NCI-H1092 treated with DMSO at 0.1 percent for 48 hours (cell line): ENCODE results near the gene SEC16A.
"Not testable (repeated sequence)": the region's sequence is repeated elsewhere in the genome, so short reads cannot be mapped to it uniquely, and the experiment has no call there.

Experiments used
- DNase-seq: peaks from one replicate; lab custom pipeline; 2025; lab: John Stamatoyannopoulos, UW

The SEC16A gene

GRCh38 chr9:136438548-136439480, 44.0 kb downstream of the SEC16A start:
- no peak for DNase-seq

- DNase-seq: no peak
These were observed 44.8 kb downstream of the SEC16A start for GRCh38 chr9:136437839-136438547.

DNA sequence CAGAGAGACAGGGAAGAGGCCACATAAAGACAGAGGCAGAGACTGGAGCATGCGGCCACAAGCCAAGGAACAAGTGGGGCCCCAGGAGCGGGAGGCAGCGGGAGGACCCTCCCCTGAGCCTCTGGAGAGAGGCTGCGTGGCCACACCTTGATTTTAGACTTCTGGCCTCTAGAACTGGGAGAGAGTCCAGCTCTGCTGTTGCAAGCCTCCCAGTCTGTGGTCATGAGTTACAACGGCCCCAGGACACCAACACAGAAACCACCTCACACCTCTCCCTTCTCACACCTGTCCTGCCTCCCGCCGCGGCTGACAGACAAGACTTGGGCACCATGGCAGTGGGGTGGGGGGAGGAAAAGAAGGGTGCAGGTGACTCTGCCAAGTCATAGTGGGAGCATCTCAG, 45.4 kb downstream of the SEC16A start:
- no peak for DNase-seq

DNA sequence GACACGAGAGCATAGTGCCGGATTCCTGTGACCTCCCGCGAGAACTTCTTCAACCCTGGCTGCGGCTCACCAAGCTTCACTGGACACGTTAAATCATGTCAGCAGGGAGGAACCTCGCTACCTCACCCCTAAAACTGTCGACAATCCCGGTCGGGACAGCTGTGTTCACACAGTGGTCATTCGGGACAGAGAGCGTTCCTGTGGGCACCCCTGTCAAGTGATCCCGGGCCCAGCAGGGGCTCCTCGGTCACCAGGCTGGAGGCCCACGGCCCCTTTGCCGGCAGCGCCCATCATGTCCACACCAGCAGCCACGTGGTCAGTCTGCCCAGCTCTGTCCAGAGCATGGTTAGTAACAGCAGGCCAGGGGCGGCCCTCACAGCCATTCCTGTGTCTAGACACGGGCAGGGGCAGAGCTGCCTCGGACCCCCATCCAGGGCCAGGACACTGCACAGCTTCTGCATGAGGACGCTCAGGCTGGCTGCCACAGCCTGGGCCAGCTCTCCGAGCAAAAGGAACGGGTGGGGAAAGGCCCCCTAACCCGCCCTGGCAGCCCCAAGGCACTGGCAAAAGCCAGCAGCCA, 46.7 kb downstream of the SEC16A start:
- no peak for DNase-seq

DNA sequence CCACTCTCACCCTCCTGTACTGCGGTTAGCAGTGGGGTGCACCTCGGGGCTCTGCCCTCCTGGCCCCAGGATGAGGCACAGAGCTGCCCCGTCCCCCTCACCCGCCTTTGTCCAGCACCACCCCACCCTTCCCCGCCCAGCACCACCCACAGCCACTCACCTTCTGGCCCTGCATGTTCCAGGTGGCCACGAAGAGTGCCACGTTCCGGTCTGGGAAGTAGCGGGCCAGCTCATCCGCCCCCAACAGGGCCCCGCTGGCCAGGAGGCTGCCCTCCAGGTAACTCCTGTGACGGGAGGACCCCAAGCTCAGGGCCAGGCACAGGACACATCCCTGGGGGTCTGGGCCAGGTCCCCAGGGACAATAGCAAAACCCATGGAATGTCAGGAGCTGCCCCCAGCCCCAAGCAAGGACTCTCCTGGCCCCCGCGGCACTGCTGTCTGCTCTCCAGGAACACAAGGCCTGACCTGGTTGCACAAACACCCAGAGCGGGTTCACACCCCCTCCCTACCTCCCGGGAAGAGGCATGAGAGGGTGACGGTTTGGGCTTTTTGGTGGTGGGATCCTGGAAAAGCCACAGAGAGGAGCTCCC, 48.2 kb downstream of the SEC16A start:
- DNase-seq: no peak

GRCh38 chr9:136433849-136434579, 48.8 kb downstream of the SEC16A start:
- DNase-seq: no peak

DNA sequence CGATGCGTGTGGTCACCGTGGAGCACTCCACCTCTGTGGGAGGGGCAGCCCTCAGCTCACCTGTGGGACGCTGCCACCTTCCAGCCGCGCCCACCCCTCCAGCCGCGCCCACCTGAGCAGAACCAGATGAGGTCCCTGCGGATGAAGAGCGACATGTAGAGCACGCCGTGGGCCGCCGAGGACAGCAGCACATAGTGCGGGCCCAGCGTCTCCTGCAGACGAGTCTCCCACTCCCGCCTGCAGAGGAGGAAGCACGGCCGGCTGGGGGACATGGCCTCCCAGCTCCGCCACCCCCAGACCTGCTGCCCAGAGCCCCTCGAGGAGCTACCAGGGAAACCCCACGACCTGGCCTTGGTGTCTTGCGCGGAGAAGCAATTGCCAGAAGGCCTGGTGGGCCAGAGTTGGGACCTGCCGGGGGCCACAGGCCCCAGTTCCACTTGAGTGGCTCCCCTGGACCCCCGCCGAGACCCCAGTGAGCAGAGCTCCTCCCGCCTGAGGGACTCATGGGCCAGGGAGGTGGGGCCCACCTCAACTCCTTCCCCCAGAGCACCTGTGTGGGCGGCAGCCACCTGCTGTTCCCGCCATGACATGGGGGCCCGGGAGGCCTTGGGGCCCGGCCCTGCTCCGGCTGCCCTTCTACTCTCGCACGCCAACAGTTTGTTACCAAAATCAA, 49.7 kb downstream of the SEC16A start:
- no peak for DNase-seq

- DNase-seq: no peak
These were observed 50.2 kb downstream of the SEC16A start for GRCh38 chr9:136432591-136432990.

GRCh38 chr9:136431782-136432350, 51.0 kb downstream of the SEC16A start:
- DNase-seq: no peak

DNA sequence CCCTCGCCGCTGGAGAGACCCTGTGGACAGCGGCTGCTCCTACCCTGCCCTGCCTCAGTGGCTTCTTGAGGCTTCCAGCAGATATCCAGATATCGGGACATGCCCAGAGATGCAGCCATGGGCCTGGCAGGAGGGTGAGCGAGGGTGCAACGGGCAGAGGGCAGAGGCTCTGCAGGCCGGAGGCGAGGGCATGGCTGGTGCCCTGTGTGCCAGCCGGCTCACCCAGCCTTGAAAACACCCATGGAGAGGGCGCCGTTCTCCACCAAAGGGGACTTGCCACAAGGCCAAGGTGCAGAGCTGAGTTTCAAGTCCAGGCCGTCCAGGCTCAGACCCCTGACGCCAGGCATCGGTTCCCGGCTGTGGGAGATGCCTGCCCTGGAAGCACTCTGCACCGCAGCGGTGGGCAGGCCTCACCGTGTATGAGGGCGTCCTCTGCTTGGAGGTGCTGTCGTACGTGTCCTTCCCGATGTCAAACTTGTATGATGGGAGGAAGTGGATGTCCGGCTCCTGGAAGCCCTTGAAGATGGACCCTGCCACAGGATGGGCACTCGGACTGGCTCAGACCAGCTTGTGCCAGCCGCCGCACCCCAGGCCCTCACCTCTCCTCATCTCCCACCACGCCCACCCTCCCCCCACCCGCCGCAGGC, 52.1 kb downstream of the SEC16A start:
- no peak for DNase-seq

DNA sequence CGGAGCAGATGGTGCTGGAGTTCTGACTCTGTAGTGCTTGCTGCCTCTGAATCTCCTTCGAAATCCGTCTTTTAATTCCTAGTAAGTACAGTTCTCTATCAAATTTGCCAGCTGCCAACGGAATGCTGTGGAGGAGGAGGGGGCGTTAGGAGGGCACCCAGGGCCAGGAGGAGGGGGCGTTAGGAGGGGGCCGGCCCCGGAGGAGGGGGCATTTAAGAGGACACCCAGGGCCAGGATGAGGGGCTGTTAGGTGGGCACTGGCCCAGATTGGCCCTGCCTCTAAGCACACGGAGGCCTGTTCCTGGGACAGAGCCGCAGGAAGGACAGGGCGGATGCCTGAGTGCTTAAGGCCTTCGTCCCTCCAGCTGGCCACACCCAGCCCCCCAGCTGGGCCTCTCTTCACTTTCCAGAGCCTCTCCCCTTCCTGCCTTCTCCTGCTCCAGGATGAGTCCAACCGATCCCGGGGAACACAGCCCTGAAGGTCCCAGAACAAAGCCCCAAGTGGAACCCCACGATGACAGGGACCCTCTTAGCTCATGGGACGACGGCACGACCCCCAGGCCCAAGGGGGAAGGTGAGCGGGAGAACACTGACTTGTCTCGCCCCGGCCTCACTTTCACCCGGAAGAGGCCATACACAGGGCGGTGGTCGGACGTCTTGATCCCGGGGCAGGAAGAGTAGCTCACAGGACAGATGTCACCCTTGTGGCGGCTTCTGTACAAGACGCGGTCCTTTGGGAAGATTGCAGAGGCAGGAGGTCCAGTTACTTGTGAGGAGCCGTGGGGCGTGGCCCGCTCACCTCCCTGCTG, 53.0 kb downstream of the SEC16A start:
- DNase-seq: no peak

DNA sequence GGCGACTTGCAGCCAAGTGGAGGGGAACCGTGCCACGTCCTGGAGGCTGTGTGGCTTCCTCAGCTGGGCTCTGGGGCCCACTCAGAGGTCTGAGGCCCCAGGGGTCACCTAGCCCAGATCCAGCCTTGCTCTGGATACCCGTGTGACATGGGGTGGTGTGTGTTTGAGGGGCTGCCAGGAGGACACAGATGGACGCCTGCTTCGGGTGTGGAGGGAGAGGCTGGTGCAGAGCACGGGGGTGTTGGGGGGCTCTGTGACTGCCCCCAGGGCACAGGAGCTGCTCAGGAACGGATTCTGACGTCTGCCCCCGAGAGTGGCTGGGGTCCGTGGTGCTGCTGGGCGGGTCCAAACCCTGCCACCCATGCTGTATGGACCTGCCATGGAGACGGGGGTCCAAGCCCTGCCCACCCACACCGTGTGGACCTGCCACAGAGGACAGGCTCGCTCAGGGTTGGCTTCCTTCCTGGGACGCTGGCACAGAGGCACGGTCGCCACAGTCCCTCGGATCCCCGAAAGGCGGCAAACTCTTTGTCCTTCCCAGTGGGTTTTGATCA, 53.7 kb downstream of the SEC16A start:
- DNase-seq: no peak

GRCh38 chr9:136426787-136427186, 56.1 kb downstream of the SEC16A start:
- DNase-seq: no peak

GRCh38 chr9:136425367-136425766, 57.5 kb downstream of the SEC16A start:
- not testable (repeated sequence) for DNase-seq

DNA sequence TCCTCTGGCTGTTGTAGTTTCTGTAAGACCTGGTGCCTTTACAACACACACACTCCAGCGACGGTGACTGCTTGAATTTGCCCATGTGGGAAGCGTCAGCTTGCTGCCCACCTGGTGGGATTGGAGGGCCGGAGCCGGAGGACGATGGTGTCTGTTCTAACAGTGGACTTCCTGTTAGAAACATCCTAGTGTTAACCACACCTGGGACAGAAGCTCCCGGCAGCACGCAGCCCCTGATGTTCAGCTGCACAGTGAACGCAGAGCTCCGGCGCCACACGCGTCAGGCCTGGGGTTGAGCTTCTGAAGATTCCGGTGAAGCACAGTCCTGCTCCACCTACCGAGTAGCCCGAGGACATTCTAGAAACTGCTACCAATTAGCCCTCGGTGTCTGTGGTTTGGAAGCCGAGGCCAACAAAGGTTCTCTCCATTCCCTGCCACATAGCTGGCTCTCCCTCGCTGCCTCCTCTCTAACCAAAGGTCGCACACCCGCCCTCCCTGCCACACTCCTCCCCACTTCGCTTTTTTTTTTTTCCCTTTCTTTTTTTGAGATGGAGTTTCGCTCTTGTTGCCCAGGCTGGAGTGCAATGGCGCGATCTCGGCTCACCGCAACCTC, 58.0 kb downstream of the SEC16A start:
- no peak for DNase-seq

GRCh38 chr9:136423432-136424146, 59.3 kb downstream of the SEC16A start:
- DNase-seq: no peak

DNA sequence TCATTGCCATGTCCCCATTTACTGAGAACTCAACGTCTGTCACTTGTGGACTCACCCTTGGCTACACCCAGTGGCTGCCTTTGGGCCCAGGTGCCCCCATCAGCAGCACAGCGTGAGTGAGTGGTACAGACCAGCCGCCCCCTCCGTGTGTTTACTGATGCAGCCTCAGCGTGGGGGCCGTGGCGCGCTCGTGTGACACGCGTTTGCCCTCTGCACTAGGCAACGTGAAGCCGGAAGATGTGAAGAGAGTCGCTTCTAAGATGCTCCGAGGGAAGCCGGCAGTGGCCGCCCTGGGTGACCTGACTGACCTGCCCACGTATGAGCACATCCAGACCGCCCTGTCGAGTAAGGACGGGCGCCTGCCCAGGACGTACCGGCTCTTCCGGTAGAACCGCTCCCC, 60.0 kb downstream of the SEC16A start:
- no peak for DNase-seq

- no peak for DNase-seq
These were observed 61.0 kb downstream of the SEC16A start for GRCh38 chr9:136421791-136422190.
